Measurements from ENCODE around the gene PTPRM.

Gene PTPRM

GRCh38 chr18:7711495-7711894 is 144.4 kb downstream of the PTPRM start:
- no peak overlapping the region for H3K4me3 ChIP-seq (ENCODE audit: low read length)
- DNase-seq (ENCODE audit: low read depth) = no peak
- TF ChIP-seq CTCF (conservative IDR thresholded peaks at IDR 0.05; ENCODE audit: low read depth, low read length) = no peak

GRCh38 chr18:7720395-7720794 is 153.3 kb downstream of the PTPRM start:
- DNase-seq (ENCODE audit: low read depth) = no peak
- H3K4me3 ChIP-seq (ENCODE audit: low read length) = no peak overlapping the region
- TF ChIP-seq CTCF (conservative IDR thresholded peaks at IDR 0.05; ENCODE audit: low read depth, low read length) = no peak

GRCh38 chr18:7721532-7721931 is 154.4 kb downstream of the PTPRM start:
- no peak for TF ChIP-seq CTCF (conservative IDR thresholded peaks at IDR 0.05; ENCODE audit: low read depth, low read length)
- H3K4me3 ChIP-seq (ENCODE audit: low read length) = no peak overlapping the region
- no peak for DNase-seq (ENCODE audit: low read depth)

GRCh38 chr18:7722955-7723354 is 155.8 kb downstream of the PTPRM start:
- TF ChIP-seq CTCF (conservative IDR thresholded peaks at IDR 0.05; ENCODE audit: low read depth, low read length) = no peak
- no peak overlapping the region for H3K4me3 ChIP-seq (ENCODE audit: low read length)
- no peak for DNase-seq (ENCODE audit: low read depth)

- no peak for DNase-seq (ENCODE audit: low read depth)
- no peak for TF ChIP-seq CTCF (conservative IDR thresholded peaks at IDR 0.05; ENCODE audit: low read depth, low read length)
- no peak overlapping the region for H3K4me3 ChIP-seq (ENCODE audit: low read length)
Measured at GRCh38 chr18:7723558-7723957, 156.4 kb downstream of the PTPRM start.

- H3K4me3 ChIP-seq (ENCODE audit: low read length) = no peak overlapping the region
- no peak for DNase-seq (ENCODE audit: low read depth)
- TF ChIP-seq CTCF (conservative IDR thresholded peaks at IDR 0.05; ENCODE audit: low read depth, low read length) = no peak
Measured at GRCh38 chr18:7725473-7725872, 158.4 kb downstream of the PTPRM start.

- no peak for TF ChIP-seq CTCF (conservative IDR thresholded peaks at IDR 0.05; ENCODE audit: low read depth, low read length)
- DNase-seq (ENCODE audit: low read depth) = no peak
- no peak overlapping the region for H3K4me3 ChIP-seq (ENCODE audit: low read length)
Measured at GRCh38 chr18:7725897-7726296, 158.8 kb downstream of the PTPRM start.
